Stomach (tissue), 9 donors: ENCODE results near the gene DEDD2. TPM values are rescaled to one million over a fixed set of nuclear protein-coding genes. Genes with fewer than 3 reads are reported as not detected.

Source experiments
- DNase-seq, 2 donors: peaks; one replicate each; pipeline versions ENCODE4 v3.0.0 to v3.0.0-alpha.2; 2013 to 2019
- H3K27ac ChIP-seq, 5 donors: fragments of 200-600 bp in 4 of 5; sonication (generic) in 4 of 5; one replicate each; pipeline ENCODE4 v1.5.1; 2013 to 2019; ENCODE audit warnings: mild to moderate bottlenecking in 1 of 5, moderate library complexity in 1 of 5
- H3K27me3 ChIP-seq, 3 donors: fragments of 200-600 bp; sonication (generic); one replicate each; pipeline ENCODE4 v1.5.1; 2017 to 2019; ENCODE audit warnings: mixed run types in 1 of 3
- H3K36me3 ChIP-seq, 4 donors: fragments of 200-600 bp; sonication (generic); 1 replicate in 3 of 4; 2 replicates in 1 of 4; pipeline ENCODE4 v1.5.1; 2016 to 2019
- H3K4me1 ChIP-seq, 4 donors: fragments of 200-600 bp; sonication (generic); one replicate each; pipeline ENCODE4 v1.5.1; 2016 to 2019
- H3K4me3 ChIP-seq, 4 donors: fragments of 200-600 bp; sonication (generic) in 3 of 4; one replicate each; pipeline ENCODE4 v1.5.1; 2016 to 2019; ENCODE audit warnings: mild to moderate bottlenecking in 1 of 4
- H3K9me3 ChIP-seq, 4 donors: fragments of 200-600 bp; sonication (generic); one replicate each; pipeline ENCODE4 v1.5.1; 2016 to 2019
- CTCF ChIP-seq, 7 experiments: fragments of 450-650 bp in 4 of 7; fragments of 200-600 bp in 3 of 7; sonication (generic) in 3 of 7; IDR thresholded peaks; one replicate each; pipeline ENCODE4 v1.5.1; 2016 to 2019; ENCODE audit warnings: antibody characterized with exemption in 7 of 7, control low read depth in 2 of 7, mild to moderate bottlenecking in 1 of 7
- EP300 ChIP-seq: sonication (generic); formaldehyde crosslinking; IDR thresholded peaks from one replicate; pipeline ENCODE4 v1.6.1; 2017; ENCODE audit warnings: antibody characterized with exemption
- POLR2A ChIP-seq, 4 donors: fragments of 450-650 bp; IDR thresholded peaks; one replicate each; pipeline ENCODE4 v1.6.1; 2016; ENCODE audit warnings: antibody characterized with exemption in 4 of 4, control low read depth in 2 of 4, mild to moderate bottlenecking in 1 of 4, moderate library complexity in 1 of 4
- POLR2AphosphoS5 ChIP-seq, 3 donors: sonication (generic); formaldehyde crosslinking; IDR thresholded peaks; one replicate each; pipeline ENCODE4 v1.6.1; 2016; ENCODE audit warnings: antibody characterized with exemption in 3 of 3
- WGBS, 5 donors: extraction: QIAGEN DNeasy Blood & Tissue Kit in 3 of 5; methylation state at CpG; one replicate each; pipeline versions ENCODE4 v1.1.5 to v1.1.7; 2013 to 2018; 5-methylcytosine and 5-hydroxymethylcytosine counted together
- intact Hi-C: fragments of 100-400 bp; cut with DNase I; formaldehyde crosslinking; loops from one replicate; pipeline ENCODE4 v1.15.1; 2023; ENCODE audit warnings: low total_unique reads
- polyA plus RNA-seq, 3 donors: library from polyadenylated mRNA; stranded (reverse); fragments of 200-250 nt; gene quantifications; one replicate each; pipeline ENCODE4 v1.2.3, GENCODE V29; 2013
- total RNA-seq, 5 donors: library from RNA; depleted of rRNA; stranded (reverse); fragments of >200 nt; gene quantifications; one replicate each; pipeline versions ENCODE4 v1.1.0 to v1.2.3, GENCODE V29; 2014 to 2016
- donor health status: healthy with polysubstance abuse.
- donor health status: Bipolar disorder and iron deficiency.
- donor health status: healthy.

DEDD2 gene
- total and polyA plus RNA-seq, 8 donors, result 16.7 to 195 (median 29.0) TPM

- no peak for DNase-seq
- TF ChIP-seq POLR2A (IDR thresholded peaks at IDR 0.05) (no peak), POLR2AphosphoS5 (IDR thresholded peaks at IDR 0.05) (no peak), CTCF (IDR thresholded peaks at IDR 0.05) (no peak), EP300 (no peak)
- no peaks in the 10 kb centered on the region for H3K9me3 ChIP-seq
- H3K27ac ChIP-seq, result peak overlapping the region; percentile 88 to 97 (median 94)
- H3K36me3 ChIP-seq, result peaks cover 7 to 35% (median 21%) of the 10 kb centered on the region in 4 donors
- WGBS, 5 donors, result 1% methylated on average over 14 to 49 of the region's 49 CpGs
- H3K4me1 ChIP-seq, result peaks cover 31 to 68% (median 58%) of the 10 kb centered on the region in 4 donors
- peak overlapping the region; percentile 88 to 96 (median 92) for H3K4me3 ChIP-seq
- H3K27me3 ChIP-seq, result no peaks in the 10 kb centered on the region
- intact Hi-C loops, result no loop called here
These were observed 24.6 kb upstream of the DEDD2 start for GRCh38 chr19:42242069-42242511.

GRCh38 chr19:42241279-42241678, 23.8 kb upstream of the DEDD2 start:
- no peak for TF ChIP-seq EP300
- no peak for TF ChIP-seq CTCF (IDR thresholded peaks at IDR 0.05)
- no peak for TF ChIP-seq POLR2AphosphoS5 (IDR thresholded peaks at IDR 0.05)
- no peak for TF ChIP-seq POLR2A (IDR thresholded peaks at IDR 0.05)
- intact Hi-C loops, result no loop called here
- H3K9me3 ChIP-seq, result no peaks in the 10 kb centered on the region
- no peaks in the 10 kb centered on the region for H3K27me3 ChIP-seq
- peaks cover 28 to 60% (median 50%) of the 10 kb centered on the region in 4 donors for H3K4me1 ChIP-seq
- peaks cover 15 to 39% (median 29%) of the 10 kb centered on the region in 4 donors for H3K36me3 ChIP-seq
- 97 to 100% (median 98%) methylated on average over 3 of the region's 3 CpGs for WGBS, 5 donors
- H3K27ac ChIP-seq, result peak overlapping the region in 3 of 5 donors; percentile 91 to 97 (median 94)
- peak overlapping the region; percentile 88 to 96 (median 92) for H3K4me3 ChIP-seq
- no peak for DNase-seq

- Histone ChIP-seq H3K27me3 (no peaks in the 10 kb centered on the region), H3K9me3 (no peaks in the 10 kb centered on the region), H3K4me1 (peaks cover 19 to 47% (median 39%) of the 10 kb centered on the region in 4 donors), H3K27ac (no peak overlapping the region), H3K36me3 (peaks cover 31 to 55% (median 45%) of the 10 kb centered on the region in 4 donors), H3K4me3 (no peak overlapping the region)
- TF ChIP-seq EP300 (no peak), CTCF (IDR thresholded peaks at IDR 0.05) (no peak), POLR2A (IDR thresholded peaks at IDR 0.05) (no peak), POLR2AphosphoS5 (IDR thresholded peaks at IDR 0.05) (no peak)
- 88 to 93% (median 90%) methylated on average over 9 to 10 of the region's 10 CpGs for WGBS, 5 donors
- no peak for DNase-seq
- intact Hi-C loops, result loop anchor here (5.0 kb wide), 1 partner anchor 277 kb away; no protein-coding TSS in a partner anchor
These were observed 22.2 kb upstream of the DEDD2 start for GRCh38 chr19:42239544-42240220.

- H3K4me1 ChIP-seq, result peaks cover 0 to 22% (median 17%) of the 10 kb centered on the region in 4 donors
- intact Hi-C loops, result loop anchor here (5.0 kb wide), 1 partner anchor 273 kb away; no protein-coding TSS in a partner anchor
- H3K9me3 ChIP-seq, result no peaks in the 10 kb centered on the region
- no peak for TF ChIP-seq POLR2A (IDR thresholded peaks at IDR 0.05)
- TF ChIP-seq POLR2AphosphoS5 (IDR thresholded peaks at IDR 0.05), result no peak
- no peak for TF ChIP-seq CTCF (IDR thresholded peaks at IDR 0.05)
- TF ChIP-seq EP300, result no peak
- 68 to 96% (median 84%) methylated on average over 5 of the region's 5 CpGs for WGBS, 5 donors
- no peak for DNase-seq
- no peak overlapping the region for H3K27ac ChIP-seq
- no peaks in the 10 kb centered on the region for H3K27me3 ChIP-seq
- H3K4me3 ChIP-seq, result no peak overlapping the region
- peaks cover 72 to 96% (median 88%) of the 10 kb centered on the region in 4 donors for H3K36me3 ChIP-seq
These were observed 17.7 kb upstream of the DEDD2 start for GRCh38 chr19:42235181-42235580.
